ENCODE results near the gene SASS6. TPM values are rescaled to one million over a fixed set of nuclear protein-coding genes. Genes with fewer than 3 reads are reported as not detected.

SASS6 gene
- total RNA-seq, 4 donors from 2014 or later: 0.84 to 2.7 (median 1.8) TPM

- no peak overlapping the region for H3K4me3 ChIP-seq (ENCODE audit: low read depth, poor library complexity, severe bottlenecking)
- TF ChIP-seq POLR2A (IDR thresholded peaks at IDR 0.05) (no peak), CTCF (IDR thresholded peaks at IDR 0.05) (no peak)
- intact Hi-C loops (cut with DNase I; ENCODE audit: low total_unique reads): no loop called here
- DNase-seq (ENCODE audit: low spot score in 2 of 2): no peak
- WGBS, 2 donors: 89 to 98% methylated on average over 1 of the region's 1 CpG
Measured at GRCh38 chr1:100035214-100035613, 97.5 kb downstream of the SASS6 start.

- no peak for TF ChIP-seq CTCF (IDR thresholded peaks at IDR 0.05)
- TF ChIP-seq POLR2A (IDR thresholded peaks at IDR 0.05): no peak
- H3K4me3 ChIP-seq (ENCODE audit: low read depth, poor library complexity, severe bottlenecking): no peak overlapping the region
- intact Hi-C loops (cut with DNase I; ENCODE audit: low total_unique reads): no loop called here
- no peak for DNase-seq (ENCODE audit: low spot score in 2 of 2)
Measured at GRCh38 chr1:100034470-100034869, 98.3 kb downstream of the SASS6 start.

Other genes with a start within 250 kb of the SASS6 start
- 10 to 100 TPM; 19.6 to 23.9 (median 22.4) TPM for gene SLC35A3, start 162.9 kb downstream of the SASS6 start, total RNA-seq
- gene TRMT13, start 233 bp upstream of the SASS6 start, total RNA-seq: 10 to 100 TPM; 10.3 to 43.5 (median 13.4) TPM
- 1 to 10 TPM in 3 of 4 donors, not detected in 1; 1.2 to 1.6 (median 1.2) TPM for gene LRRC39, start 45.3 kb upstream of the SASS6 start, total RNA-seq
- 1 to 10 TPM; 6.4 to 9.9 (median 8.2) TPM for gene DBT, start 116.9 kb upstream of the SASS6 start, total RNA-seq
- gene RTCA, start 133.3 kb upstream of the SASS6 start, total RNA-seq: 10 to 100 TPM; 13.0 to 26.6 (median 17.1) TPM
- 10 to 100 TPM; 13.5 to 15.4 (median 14.4) TPM for gene CDC14A, start 219.6 kb upstream of the SASS6 start, total RNA-seq

Data from lower leg skin (tissue), 4 donors.